ENCODE data around the gene TLL2. TPM values are rescaled to one million over a fixed set of nuclear protein-coding genes. Genes with fewer than 3 reads are reported as not detected.

Gene TLL2
- total and polyA plus RNA-seq, 9 of the 15 experiments (the other 6 are each of a cell fraction or from before 2014, with no cell fraction given) = 0.09 TPM; not detected in 8

DNA sequence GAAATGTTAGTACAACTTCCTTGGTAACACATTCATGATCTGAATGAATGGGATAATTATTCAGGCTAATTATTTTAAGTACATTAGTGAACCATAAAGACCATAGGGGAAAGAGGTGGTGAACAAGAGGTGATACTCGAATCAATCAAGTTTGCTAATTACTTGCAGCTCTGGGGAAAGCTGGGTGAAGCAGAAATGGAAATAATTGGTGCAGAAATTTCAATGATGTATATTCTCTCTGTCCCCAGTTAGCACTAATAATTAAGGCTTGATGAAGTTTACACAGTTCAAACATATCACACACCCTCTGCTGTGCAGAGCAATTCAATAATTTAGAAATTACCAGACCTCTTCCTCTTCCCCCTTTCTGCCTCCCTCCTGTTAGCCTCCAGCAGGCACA lies 105.5 kb downstream of the TLL2 start (continued):
- TF ChIP-seq TSHZ1 (CRISPR knock-in tag; IDR thresholded peaks at IDR 0.05) (no peak), NUFIP1 (IDR thresholded peaks at IDR 0.05; ENCODE audit: partially characterized antibody) (no peak), RBM34 (IDR thresholded peaks at IDR 0.05; ENCODE audit: borderline replicate concordance, insufficient read depth, low read length) (no peak), CHD4 (IDR thresholded peaks at IDR 0.05; ENCODE audit: insufficient read depth, insufficient replicate concordance, low read depth, low read length, poor library complexity, severe bottlenecking) (no peak), SRSF1 (IDR thresholded peaks at IDR 0.05; ENCODE audit: low read depth, low read length) (no peak), ZNF232 (CRISPR knock-in tag; IDR thresholded peaks at IDR 0.05) (no peak), ILF3 (IDR thresholded peaks at IDR 0.05; ENCODE audit: borderline replicate concordance) (no peak), U2AF1 (optimal IDR thresholded peaks at IDR 0.05; ENCODE audit: low read depth, low read length) (no peak), LEF1 (IDR thresholded peaks at IDR 0.05) (no peak), ZNF318 (IDR thresholded peaks at IDR 0.05; ENCODE audit: borderline replicate concordance in 1 of 2, low read depth in 1 of 2) (no peak), ADNP (tag; IDR thresholded peaks at IDR 0.05) (no peak), SIN3B (IDR thresholded peaks at IDR 0.05; ENCODE audit: low read depth) (no peak)
- TF ChIP-seq, protein P1, sequence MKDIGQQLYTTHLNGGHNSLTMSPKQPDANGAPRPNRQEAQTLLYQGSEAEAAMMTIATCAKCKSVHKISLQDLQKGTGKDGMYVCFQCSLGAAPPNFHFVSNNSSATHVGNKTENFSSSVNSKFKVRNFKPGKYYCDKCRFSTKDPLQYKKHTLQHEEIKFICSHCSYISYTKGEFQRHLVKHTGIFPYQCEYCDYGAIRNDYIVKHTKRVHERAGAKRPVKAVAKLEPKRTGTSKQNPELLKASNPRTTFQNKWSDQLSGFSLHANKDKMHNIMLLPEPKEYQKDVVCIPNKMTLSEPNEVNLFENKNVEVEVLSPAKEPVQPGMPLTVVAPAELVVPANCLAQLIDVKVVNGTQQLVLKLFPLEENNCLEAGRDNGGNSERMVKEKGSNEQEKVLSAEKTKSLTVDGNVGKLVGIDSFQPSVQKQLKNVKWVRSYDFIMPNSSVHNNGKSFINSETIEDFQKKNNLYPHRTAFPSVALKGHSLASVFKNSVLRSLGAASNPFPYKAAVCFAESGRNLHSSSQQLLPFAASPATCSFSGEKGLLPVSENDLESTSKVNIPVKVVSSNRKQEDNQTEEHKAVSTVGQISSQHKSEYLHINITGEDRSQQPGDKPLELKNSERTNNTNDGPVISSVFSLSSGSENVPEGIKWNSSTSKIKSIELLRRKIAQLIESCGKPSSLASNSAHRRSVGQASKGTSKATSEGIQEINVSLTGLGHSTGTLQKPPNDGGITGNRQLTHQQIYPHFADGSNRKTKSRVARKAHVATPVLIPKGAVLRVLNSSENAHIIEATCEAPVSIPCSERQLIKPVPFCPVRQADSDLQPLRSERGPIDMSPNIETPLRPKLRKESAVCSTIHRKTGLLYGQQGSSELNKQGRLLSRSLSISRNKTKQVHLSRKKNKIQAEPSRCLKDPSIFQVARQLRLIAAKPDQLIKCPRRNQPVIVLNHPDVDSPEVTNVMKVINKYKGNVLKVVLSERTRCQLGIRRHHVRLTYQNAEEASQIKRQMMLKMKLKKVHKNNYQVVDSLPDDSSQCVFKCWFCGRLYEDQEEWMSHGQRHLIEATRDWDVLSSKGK (CRISPR knock-in tag; IDR thresholded peaks at IDR 0.05) = no peak

All from K562 (cell line).